ENCODE measurements around the gene FCER1G. TPM values are rescaled to one million over a fixed set of nuclear protein-coding genes. Genes with fewer than 3 reads are reported as not detected.
A peak's percentile ranks its signal among the peaks of the same experiment; 100 is the strongest.

Gene FCER1G
- total RNA-seq, 2 donors from 2014 or later: 27.0 to 42.0 TPM

GRCh38 chr1:161261261-161262235, 46.5 kb downstream of the FCER1G start:
- ATAC-seq (no peak), DNase-seq (peak in 3 of 4 donors; percentile 13 to 16 (median 14))
- H3K27me3 ChIP-seq: peaks cover 0 to 8% of the 10 kb centered on the region in 2 donors
- H3K9me3 ChIP-seq: peaks cover 0 to 13% (median 0%) of the 10 kb centered on the region in 3 donors
- 77 to 80% methylated on average over 12 of the region's 12 CpGs for WGBS, 2 donors
- intact Hi-C loops (cut with DNase I): no loop called here
- H3K27ac ChIP-seq: no peak overlapping the region
- H3K4me1 ChIP-seq: peaks cover 18% of the 10 kb centered on the region
- no peak for TF ChIP-seq CTCF (IDR thresholded peaks at IDR 0.05)
- no peak for TF ChIP-seq POLR2A (IDR thresholded peaks at IDR 0.05)
- no peaks in the 10 kb centered on the region for H3K36me3 ChIP-seq (replicated peaks in 1 of 2; ENCODE audit: insufficient read depth in 1 of 2, low read depth in 2 of 2)
- no peak overlapping the region for H3K4me3 ChIP-seq

DNA sequence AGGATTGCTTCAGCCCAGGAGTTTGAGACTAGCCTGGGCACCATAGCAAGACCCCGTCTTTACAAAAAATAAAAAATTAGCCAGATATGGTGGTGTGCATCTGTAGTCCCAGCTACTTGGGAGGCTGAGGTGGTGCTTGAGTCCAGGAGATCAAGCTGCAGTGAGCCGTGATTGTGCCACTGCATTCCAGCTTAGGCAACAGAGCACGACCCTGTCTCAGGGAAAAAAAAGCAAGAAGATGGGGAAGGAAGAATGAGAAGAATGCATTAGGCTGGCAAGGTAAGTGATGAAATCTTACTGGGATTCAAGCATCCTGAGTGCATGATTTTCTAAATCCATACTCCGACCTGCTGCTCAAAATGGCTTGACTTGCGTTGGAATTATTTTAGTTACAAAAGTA, 50.2 kb downstream of the FCER1G start:
- H3K27ac ChIP-seq: no peak overlapping the region
- DNase-seq (no peak), ATAC-seq (no peak)
- H3K9me3 ChIP-seq: no peaks in the 10 kb centered on the region
- no peaks in the 10 kb centered on the region for H3K27me3 ChIP-seq
- intact Hi-C loops (cut with DNase I): no loop called here
- TF ChIP-seq POLR2A (IDR thresholded peaks at IDR 0.05) (no peak), CTCF (IDR thresholded peaks at IDR 0.05) (no peak)
- no peak overlapping the region for H3K4me3 ChIP-seq
- H3K36me3 ChIP-seq (replicated peaks in 1 of 2; ENCODE audit: insufficient read depth in 1 of 2, low read depth in 2 of 2): no peaks in the 10 kb centered on the region
- 89 to 91% methylated on average over 5 of the region's 5 CpGs for WGBS, 2 donors
- H3K4me1 ChIP-seq: peaks cover 14% of the 10 kb centered on the region

GRCh38 chr1:161266202-161266601, 51.1 kb downstream of the FCER1G start:
- Histone ChIP-seq H3K4me1 (peaks cover 14% of the 10 kb centered on the region), H3K27ac (no peak overlapping the region), H3K36me3 (replicated peaks in 1 of 2; ENCODE audit: insufficient read depth in 1 of 2, low read depth in 2 of 2) (no peaks in the 10 kb centered on the region), H3K9me3 (no peaks in the 10 kb centered on the region), H3K4me3 (no peak overlapping the region), H3K27me3 (no peaks in the 10 kb centered on the region)
- no peak for DNase-seq
- no peak for TF ChIP-seq CTCF (IDR thresholded peaks at IDR 0.05)
- no peak for TF ChIP-seq POLR2A (IDR thresholded peaks at IDR 0.05)
- no peak for ATAC-seq
- 22 to 25% methylated on average over 3 of the region's 3 CpGs for WGBS, 2 donors
- intact Hi-C loops (cut with DNase I): no loop called here

DNA sequence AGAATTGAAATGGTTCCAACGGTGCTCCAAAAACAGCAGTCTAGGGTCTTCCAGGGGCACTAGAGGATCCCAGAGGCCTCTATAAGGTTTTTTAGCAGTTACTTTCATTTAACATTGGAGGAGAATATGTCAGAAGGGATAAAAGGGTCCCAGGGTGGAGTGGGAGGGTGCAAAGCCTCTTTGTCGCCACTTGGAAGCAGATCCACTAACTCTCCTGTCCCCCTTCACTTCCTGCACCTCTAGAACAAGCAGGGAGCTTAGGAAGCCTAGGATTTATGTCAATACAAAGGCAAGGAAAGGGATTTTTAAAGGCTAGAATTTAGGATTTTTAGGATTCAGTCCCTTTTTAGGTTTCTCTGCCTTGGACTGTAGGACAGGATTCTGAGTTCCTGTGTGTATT, 51.7 kb downstream of the FCER1G start:
- ATAC-seq (no peak), DNase-seq (no peak)
- TF ChIP-seq POLR2A (IDR thresholded peaks at IDR 0.05): no peak
- no peak for TF ChIP-seq CTCF (IDR thresholded peaks at IDR 0.05)
- H3K27me3 ChIP-seq: no peaks in the 10 kb centered on the region
- H3K4me3 ChIP-seq: no peak overlapping the region
- no peaks in the 10 kb centered on the region for H3K9me3 ChIP-seq
- H3K4me1 ChIP-seq: peaks cover 14% of the 10 kb centered on the region
- no peaks in the 10 kb centered on the region for H3K36me3 ChIP-seq (replicated peaks in 1 of 2; ENCODE audit: insufficient read depth in 1 of 2, low read depth in 2 of 2)
- H3K27ac ChIP-seq: no peak overlapping the region
- intact Hi-C loops (cut with DNase I): no loop called here
- WGBS, 2 donors: 61 to 63% methylated on average over 2 of the region's 2 CpGs

Data from body of pancreas (tissue), 4 donors.